CD4-positive, alpha-beta T cell treated with Interferon alpha-2 for 1 hour (primary cell): ENCODE measurements around the gene GSK3A.
A peak's percentile ranks its signal among the peaks of the same experiment; 100 is the strongest.

ENCODE experiments used
- DNase-seq, 2 donors: peaks; one replicate each; pipeline ENCODE4 v3.0.0-alpha.2; 2020 to 2022

Gene GSK3A

DNA sequence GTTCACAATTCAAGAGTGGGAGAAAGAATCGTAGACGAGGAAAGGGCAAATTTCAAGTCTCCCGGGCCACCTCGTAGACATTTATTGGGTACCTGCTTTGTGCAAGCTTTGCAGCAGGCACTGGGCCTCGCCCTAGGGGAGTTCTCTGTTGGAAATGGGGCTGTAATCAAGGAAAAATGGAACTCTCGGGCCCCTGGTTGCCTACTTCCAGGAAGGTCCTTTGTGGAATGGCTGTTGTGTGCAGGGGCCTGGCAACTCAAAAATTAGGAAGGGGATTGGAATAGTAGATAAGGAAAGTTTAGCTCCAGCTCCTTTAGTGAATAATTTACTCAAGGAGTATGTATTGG is 21.7 kb downstream of the GSK3A start:
- DNase-seq, result no peak

DNA sequence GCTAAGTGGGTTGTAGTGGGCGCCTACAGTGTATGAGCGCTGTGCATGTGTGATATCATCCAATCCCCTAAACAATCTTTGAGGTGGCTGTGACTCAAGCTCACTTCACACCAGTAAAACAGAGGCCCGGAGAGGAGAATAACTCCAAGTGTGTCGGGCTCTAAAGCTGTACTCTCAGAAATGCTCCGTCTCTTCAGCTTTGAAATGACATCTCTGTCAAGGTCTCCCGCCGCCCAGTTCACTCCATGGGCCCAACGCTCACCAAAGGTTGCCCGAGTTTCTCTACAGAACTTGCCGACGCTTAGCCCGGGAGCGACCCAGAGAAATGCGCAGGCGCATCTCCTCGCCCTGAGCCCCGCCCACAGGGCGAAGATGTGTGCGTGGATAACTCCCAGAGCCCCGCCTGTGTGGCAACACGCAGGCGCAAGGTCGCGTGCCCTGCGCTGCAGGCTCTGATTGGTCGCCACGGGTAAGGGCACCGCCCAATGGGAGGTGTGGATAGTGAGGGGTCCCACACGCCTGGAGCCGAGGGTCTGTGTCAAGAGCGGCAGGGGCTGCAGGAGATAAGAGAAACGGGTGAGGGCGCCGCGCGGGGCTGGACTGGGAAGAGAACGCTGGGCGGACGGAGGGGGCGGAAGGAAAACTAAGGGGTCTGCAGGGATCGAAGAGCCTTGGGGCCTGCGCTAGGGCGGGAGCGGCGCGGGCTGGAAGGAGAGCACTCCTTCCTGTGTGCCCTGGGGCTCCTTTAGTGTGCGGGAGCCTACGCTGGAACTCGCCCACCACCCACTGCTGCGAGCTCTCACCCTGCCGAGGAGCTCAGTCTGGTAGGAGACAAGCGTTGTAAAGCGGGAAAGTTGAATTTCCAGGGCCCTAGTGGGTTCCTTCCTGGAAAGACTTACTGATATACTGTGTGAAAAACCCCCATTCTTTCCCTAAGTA is 22.3 kb downstream of the GSK3A start, which contains the start of gene ZNF526:
Gene ZNF526, plus strand, starts transcription at position 501 of the 939 bp plus-strand sequence. CDS start 4,092 bp downstream, outside the sequence.
- DNase-seq, result peak; percentile 98

DNA sequence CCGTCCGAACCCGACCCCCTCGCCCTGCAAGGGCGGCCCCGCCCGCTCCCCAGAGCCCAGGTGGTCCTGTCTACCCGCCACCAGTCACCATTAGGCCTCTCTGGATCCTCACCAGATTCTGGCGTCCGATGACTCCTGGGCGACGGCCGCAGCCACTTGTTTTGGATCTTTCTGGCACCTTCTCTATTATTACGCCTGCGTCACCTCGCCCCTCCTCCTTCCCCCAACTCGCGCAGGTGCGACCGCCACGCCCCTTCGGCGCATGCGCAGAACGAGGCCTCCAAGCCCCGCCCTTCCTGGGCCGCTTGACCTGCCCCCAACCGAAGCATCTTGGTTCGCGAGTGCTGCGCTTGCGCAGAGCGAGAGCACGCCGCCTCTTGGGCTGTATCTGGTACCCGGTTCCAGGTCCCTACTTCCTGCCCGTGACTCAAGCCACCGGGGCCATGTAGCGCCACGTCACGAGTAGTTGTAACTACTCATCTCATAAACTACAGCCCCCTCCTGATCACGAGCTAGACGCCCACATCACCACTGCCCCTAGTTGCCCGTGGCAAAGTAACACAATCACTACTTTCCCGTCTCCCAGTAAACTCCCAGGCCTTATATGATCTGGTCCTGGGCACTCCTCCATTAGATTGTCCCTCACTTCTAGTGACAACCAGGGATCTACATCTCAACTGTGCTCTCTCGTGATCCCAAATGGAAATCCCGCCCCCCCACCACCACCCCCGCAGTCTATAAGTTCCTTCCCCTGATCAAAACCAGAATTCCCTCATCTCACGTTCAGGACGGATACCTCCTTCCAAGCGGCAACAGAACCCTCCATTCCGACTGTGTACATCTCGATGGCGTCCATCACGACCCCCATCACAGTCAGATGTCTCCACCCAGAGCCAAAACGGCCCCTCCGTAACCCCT is 24.6 kb downstream of the GSK3A start, which contains the start of gene DEDD2:
Gene DEDD2, minus strand, starts transcription at position 158 of the 918 bp plus-strand sequence. CDS start 670 bp downstream, outside the sequence.
- DNase-seq, result peak; percentile 100

DNA sequence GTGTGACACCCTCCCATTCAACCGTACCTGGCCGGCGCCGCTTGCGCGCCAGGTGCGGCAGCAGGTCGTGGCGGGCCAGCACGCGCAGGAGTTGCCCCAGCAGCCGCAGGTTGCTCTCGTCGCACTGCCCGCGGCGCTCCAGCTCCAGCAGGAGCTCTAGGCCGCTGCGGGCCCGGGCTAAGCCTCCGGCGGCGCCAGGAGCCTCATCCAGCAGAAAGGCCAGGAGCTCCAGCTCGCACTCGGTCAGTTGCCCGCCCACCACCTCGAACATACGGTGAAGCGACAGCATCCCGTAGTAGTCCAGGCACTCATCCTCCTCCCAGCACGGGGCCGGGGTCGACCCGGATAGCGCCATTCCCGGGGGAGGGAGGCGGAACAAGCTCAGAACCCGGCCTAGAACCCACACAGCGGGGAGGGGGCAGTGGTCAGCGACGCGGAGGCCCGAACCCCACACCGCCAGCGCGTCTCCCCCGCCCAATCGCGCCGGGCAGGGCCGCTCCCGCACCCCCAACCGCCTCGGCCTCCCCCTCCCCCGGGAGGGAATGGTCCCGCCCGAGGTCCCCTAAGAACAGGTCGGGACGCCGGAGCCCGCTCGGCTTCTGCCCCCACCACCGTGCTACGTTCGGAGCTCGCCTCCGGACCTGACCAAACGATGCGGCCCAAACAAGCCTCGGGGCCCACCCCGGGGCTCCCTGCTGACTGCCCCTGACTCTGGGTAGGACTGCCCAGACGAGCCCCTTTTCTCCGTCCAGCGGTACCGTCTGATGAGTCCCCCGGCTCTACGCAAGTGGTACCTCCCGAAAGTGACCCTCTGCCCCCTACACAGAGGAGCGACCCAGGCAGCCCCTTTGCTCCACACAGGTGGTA is 25.5 kb downstream of the GSK3A start:
- peak in 1 of 2 donors; percentile 38 for DNase-seq

DNA sequence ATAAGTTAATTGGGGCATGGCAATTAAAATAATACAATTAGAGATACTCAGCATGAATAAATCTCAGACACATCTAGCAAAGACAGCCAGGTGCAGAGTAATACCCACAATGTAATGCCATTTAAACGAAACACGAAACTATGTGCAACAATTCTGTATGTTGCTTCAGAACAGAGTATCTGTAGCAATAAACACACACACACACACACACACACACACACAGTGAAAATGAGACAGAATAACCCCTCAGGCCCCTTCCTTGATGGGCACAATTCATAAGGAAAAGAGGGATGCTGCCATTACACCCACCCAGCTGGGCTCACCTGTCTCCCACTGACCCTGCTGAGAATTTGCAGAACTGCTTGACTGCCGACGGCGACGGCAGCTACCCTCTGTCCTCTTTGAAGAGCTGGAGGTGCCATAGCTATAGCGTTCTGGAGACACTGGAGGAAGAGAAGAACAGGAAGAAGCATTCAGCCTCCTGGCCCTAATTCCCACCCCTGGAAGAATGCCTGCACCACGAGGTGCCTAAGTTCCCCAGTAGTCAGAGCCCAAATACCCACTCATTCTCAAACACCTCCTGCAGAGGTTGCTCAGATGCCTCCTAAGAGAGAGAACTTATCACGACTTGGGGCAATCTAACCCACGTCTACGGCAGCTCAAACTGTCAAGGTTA is 27.5 kb downstream of the GSK3A start:
- DNase-seq, result no peak

DNA sequence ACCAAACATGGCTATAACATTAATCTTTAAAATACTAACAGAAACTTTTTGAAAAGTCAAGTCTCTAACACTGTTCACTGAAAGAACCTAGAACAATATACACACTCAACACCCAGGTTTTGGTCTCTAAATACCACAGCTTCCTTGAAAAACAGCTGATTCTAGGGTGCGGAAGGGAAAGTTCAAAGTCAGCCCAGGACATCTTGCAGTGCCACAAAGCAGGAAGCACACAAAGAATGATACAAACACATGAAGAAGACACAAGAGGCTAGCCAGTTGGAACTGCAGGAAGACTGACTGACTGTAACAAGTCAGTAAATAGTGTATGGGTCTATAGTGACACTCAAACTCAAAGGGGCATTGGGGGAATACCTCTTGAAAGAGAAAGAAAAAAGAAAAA is 29.5 kb downstream of the GSK3A start:
- no peak for DNase-seq

DNA sequence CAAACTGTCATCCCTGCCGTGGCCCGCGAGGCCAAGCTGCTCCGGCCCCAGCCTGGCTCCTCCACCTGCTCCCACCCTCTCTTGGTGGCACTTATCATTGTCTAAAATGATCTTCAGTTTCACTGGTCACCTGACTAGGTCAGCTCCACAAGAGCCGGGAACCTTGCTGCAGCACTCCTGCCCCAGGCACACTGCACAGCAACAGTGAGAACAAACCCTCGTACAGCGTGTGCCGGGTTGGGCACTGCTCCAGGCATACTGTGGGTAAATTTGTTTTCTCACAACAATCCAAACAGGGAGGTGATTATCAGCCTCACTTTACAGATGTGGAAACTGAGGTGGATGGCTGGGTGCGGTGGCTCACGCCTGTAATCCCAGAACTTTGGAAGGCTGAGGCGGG is 33.8 kb downstream of the GSK3A start:
- DNase-seq, result no peak

DNA sequence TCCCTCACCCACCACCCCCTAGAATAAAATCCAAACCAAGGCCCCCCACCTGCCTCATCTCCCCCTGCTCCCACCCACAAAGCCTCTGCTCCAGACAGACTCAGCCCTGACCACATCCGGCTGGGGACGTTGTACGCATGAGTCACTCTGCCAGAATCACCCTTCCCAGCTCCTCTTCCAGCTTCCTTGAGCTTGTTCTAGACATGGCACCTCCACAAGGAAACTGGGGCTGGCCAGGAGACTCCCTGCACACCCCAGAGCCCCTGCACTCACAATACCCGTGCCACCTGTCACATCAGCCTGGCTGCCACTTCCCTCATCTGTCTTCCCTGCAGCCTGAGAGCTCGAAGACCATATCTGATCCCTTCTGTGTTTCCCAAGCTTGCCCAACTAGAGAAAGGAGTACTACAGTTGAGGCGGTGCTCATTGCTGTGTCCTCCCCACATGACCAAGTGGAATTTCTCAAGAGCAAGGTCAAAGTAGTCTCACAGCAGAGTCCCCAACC is 34.6 kb downstream of the GSK3A start:
- peak in 1 of 2 donors; percentile 35 for DNase-seq

DNA sequence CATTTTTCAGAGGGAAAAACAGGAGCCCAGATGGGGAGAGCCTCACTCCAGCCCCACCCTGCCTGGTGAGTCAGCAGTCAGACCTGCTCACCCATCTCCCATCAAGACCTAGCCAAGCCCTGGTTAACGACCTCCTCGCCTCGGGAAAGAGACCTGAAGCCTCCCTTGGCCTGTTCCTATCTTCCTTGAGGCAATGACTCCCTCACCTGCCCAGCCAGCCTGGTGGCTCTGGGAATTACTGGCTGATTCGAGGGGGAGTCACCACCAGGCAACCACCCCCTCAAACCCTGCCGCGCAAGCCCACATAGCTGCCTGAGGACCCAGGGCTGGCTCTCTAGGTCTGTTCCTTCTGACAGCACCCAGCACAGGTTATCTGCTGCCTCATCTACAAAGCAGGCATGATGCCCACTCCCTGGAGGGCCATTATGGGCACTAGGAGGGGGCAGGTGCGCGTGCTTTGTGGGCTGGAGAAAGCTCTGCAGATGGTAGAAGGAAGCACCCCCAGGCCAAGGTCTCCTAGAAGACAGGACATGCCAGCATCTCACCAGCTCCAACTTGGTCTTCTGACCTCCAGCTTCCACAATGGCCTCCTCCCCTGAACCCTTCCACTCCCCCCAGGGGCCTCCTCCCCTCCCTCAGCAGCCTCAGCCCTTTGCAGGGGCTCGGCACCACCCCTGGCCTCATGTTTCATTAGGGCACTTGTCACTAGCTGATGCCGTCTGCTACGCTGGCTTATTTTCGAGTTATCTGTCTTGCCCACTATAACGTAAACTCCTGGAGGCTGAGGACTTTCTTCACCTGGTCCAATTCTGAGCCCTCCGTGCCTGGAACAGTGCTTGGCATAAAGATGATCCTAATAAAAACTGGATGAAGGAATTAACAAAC is 35.3 kb downstream of the GSK3A start:
- no peak for DNase-seq

DNA sequence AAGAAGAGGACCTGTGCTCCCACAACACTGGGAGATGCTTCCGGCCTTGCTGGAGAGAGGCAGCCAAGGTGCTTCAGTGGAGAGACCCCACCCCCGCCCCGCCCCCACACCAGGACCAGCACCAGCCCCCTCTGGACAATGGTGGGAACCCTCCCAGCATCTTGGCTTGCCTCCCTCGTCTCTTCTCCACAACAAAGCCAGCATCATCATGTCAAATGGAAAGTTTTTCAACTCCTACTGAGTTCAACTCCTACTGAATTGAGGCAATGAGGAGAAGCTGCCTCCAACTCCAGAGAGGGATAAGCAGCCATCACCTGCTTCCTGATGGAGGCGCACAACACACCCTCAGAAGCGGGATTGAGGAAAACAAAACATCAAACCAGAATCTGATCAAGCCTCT is 37.7 kb downstream of the GSK3A start:
- no peak for DNase-seq

DNA sequence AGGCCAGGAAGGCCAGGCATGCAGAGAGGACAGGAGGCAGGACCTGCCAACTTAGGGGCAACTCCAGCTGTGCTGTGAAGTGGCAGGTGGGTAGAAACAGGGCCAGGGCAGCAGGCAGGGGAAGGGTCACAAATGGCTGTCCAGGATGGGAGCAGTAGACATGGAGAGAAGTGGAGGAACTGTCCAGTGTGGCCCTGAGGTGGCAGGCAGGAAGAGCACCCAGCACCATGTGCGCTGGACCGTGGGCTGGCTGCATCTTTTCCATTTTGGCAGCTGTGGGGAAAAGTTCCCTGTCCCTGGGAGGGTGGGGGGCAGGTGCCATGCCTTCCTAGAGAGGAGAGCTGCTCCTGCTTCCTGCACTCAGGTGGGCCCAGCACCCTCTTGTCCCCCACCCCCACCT is 38.7 kb downstream of the GSK3A start:
- DNase-seq, result no peak

DNA sequence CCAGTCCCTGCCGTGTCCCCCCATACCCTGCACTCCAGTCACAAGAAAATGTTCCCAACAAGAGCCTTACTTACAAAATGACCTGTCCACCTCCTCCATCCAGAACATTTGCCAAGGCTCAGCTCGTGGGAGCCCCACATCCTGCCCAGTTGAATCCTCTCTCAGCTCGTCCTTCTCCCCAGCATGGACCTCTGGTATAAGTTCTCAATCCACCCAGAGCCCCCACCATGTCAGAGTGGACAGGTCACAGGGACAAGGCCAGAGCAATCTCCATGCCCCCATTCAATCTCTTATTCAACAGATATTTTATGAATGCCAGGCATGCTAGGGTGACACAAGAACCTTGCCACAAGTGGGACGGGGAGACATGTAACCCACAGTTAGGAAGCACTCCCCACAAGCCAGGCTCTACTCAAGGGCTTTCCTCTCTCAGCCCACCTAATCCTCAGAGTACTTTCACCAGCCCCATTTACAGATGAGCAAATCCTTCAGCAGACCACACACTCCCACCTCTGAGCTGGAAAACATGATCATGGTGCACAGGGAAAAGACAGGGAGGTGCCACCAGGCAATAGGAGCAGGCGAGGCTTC is 40.0 kb downstream of the GSK3A start:
- DNase-seq, result no peak

DNA sequence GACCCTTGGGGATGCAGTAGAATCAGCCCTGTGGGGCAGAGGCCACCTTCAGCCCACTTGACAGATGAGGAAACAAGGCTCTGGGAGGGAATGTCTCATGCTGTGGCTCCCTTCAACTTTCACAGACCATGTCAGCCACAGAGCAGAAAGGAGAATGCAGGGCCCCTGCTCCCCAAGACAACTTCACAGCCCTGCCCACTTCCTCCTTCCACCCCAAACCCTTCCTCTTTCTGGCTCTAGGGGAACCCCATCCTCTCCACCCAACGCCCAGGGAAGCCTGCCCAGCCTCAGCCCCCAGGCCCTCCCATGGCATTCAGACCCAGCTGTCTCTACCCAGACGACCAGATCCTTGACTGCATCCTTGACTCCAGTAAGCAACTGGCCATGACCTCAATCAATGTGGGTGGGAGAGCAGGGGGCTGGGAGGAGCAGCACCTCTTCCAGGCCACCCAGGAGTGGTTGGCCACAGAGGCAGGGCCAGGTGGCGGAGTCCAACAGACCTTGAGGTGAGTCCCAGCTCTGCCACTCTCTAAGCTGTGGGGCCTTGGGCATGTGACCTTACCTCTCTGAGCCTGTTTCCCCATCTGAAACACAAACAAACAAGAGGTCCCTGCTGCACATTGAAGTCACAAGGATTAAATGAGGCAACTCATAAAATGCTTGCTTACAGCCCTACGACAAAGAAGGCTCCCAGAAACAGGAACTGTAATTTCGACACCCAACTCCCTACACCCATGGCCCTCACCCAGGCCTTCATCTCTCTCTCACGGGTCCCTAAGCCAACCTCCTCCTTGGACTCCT is 40.7 kb downstream of the GSK3A start:
- DNase-seq, result peak; percentile 74 to 79

DNA sequence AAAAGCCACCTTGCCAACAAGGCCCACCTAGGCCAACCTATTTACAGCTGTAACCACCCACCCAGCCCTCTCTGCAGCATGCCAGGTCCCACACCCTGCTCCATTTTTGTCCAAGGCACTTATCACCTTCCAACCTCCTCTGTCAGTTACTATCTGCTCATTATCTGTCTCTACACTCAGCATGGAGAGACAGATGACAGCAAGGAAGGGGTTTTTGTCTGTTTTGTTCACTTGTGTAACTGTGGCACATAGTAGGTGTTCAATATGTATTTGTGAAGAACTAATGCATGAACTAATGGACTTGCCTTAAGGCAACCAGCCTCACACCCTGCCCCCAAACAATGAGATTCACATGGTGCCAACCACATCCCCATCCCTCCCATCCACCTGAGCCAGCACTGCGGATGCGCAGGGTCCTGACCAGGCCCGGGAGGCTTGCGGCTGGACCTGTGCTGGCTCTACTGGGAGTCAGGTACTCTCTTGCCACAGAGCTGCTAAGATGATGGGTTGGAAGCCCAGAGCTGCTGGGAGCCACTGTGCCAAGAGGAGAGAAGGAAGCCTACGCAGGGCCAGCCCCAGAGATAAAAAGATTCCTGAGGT is 42.2 kb downstream of the GSK3A start:
- DNase-seq, result no peak

DNA sequence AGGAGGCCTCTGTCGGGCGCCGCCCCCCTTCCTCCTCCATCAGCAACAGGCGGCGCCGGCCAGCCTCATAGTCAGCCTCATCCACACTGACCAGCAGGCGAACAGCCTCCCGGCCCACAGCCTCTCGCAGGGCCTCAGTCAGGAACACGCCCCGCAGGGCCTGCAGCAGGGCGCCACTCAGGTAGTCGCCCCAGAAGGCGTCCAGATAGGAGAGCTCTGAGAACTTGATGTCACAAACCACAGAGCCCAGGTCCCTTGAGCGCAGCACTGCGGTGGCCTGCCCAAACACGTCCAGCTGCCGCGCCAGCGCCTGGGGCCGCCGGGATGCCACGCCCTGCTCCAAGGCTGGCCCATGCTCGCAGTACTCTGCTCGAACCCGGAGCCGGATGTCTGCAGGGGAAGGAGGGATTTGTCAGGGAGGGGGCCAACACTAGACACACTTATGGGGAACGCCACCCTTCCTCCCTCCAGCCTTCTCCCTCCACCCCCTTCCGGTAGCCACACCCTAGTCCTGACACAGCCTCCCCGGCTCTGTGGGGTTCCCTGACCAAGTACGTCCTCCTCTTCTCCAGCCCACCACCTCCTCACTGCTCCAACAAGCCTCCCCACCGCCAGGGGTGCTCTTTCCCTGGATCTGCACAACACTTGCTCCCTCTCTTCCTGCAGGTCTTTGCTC is 42.8 kb downstream of the GSK3A start:
- peak; percentile 59 to 72 for DNase-seq

DNA sequence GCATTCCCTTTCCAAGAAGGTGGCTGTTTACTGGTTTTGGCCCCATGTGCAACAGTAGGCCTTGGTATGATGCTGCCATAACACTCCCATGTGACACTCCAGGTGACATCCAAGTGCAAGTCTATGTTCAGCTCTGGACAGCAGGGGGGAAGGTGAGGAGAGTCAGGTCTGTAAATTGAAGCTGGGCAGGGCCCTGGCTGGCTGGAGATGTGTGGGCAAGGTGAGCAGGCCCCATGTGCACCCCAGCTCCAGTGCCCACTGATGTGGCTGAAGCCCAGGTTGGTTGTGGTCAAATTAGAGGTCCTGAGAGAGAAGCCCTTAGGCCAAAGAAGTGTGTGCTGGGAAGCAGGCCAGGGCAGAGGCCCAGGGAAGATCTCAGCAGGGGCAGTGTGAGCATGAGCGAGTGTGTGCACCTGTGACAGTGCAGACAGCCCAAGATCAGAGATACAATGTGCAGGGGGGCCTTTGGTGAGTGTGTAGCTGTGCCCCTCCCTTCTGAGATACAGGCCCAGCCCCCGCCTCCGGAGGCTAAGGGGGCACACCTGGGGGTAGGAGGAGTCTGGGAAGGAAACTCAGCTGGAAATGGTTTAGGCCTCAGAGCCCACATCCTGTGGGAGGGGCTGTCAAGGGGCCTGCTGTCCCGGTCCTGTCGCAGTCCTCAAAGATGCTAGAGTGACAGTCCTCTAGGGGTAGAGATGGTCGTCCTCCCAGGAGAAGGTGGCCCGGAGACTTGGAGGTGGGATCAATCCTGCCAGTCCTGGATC is 43.5 kb downstream of the GSK3A start:
- DNase-seq, result peak; percentile 71 to 87

DNA sequence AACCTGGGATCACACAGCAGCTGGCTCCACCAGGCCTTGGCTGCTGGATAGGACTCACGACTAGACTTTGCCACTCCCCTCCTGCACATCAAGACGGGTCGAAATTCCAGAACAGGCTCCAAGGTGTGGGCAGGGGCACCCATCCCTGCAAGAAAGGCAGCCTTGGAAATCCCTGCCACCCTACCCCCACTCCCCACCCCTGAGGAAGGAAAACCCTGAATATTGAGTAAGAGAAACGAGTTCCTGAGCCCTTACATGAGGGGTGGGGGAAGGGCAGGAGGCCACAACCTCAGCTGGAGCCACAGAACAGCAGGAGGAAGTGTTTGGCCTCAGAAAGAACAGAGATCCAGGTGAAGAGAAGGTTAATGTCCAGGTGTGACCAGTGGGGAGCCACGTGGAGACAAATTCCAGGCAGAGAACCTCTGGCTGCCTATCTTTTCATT is 45.0 kb downstream of the GSK3A start:
- DNase-seq, result no peak
